GM19193 (cell line): ENCODE measurements around the gene CIZ1.
A peak's percentile ranks its signal among the peaks of the same experiment; 100 is the strongest.

ENCODE experiments used
- POLR2A ChIP-seq: IDR thresholded peaks from 4 replicates; pipeline ENCODE4 v1.6.1; 2011; ENCODE audit not compliant: insufficient read depth, insufficient read length; ENCODE audit errors: extremely low read depth

CIZ1 gene

GRCh38 chr9:128120741-128121465, 70.5 kb downstream of the CIZ1 start:
- TF ChIP-seq POLR2A = peak; percentile 8

- TF ChIP-seq POLR2A = no peak
Observed at GRCh38 chr9:128120061-128120740, 71.2 kb downstream of the CIZ1 start.

GRCh38 chr9:128118971-128119665, 72.3 kb downstream of the CIZ1 start:
- no peak for TF ChIP-seq POLR2A

- no peak for TF ChIP-seq POLR2A
Observed at GRCh38 chr9:128118472-128118857, 72.9 kb downstream of the CIZ1 start.

- no peak for TF ChIP-seq POLR2A
Observed at GRCh38 chr9:128117613-128118471, 73.5 kb downstream of the CIZ1 start.

- TF ChIP-seq POLR2A = no peak
Observed at GRCh38 chr9:128116104-128117083, 75.0 kb downstream of the CIZ1 start.
